Panc1 (cell line): Measurements from ENCODE around the gene AKIRIN1. TPM values are rescaled to one million over a fixed set of nuclear protein-coding genes. Genes with fewer than 3 reads are reported as not detected.
"Not testable (repeated sequence)": the region's sequence is repeated elsewhere in the genome, so short reads cannot be mapped to it uniquely, and the experiment has no call there.

Source experiments
- ATAC-seq: fragments of 200-7000 bp; cut with Tn5 transposase; 2 replicates; pipeline ENCODE4 v1.9.1; 2020; ENCODE audit warnings: mild to moderate bottlenecking, moderate library complexity
- BruUV-seq: library from RNA; stranded (reverse); fragments of 400-500 nt; replicated peaks from 2 replicates; lab custom pipeline; 2021; lab: Mats Ljungman, UMichigan
- CTCF ChIA-PET: fragments of 300-600 bp; sonication (Branson Sonifier 250); formaldehyde crosslinking; loops from one replicate; lab custom pipeline; 2022; ENCODE audit warnings: antibody characterized with exemption; lab: Charles Lee
- POLR2A ChIA-PET: fragments of 300-600 bp; sonication (Branson Sonifier 250); formaldehyde crosslinking; loops from one replicate; lab custom pipeline; 2022; ENCODE audit warnings: antibody characterized with exemption; lab: Charles Lee
- DNase-seq: peaks from one replicate; pipeline ENCODE4 v3.0.0-alpha.2; 2010; ENCODE audit warnings: low read depth, low spot score
- H3K27ac ChIP-seq: 2 replicates; pipeline ENCODE4 v1.5.1; 2011; ENCODE audit warnings: mild to moderate bottlenecking, low read length, inconsistent platforms
- H3K27me3 ChIP-seq: fragments of 200-500 bp; sonication (Bioruptor generic); 2 replicates; pipeline ENCODE4 v1.6.0; 2014; ENCODE audit warnings: low read length, inconsistent platforms; ENCODE audit not compliant: control insufficient read depth, insufficient read depth
- H3K36me3 ChIP-seq: fragments of 200-500 bp; sonication (Bioruptor generic); 2 replicates; pipeline ENCODE4 v1.5.1; 2014; ENCODE audit warnings: inconsistent platforms, mild to moderate bottlenecking, low read length, moderate library complexity; ENCODE audit not compliant: control insufficient read depth, insufficient read depth
- H3K4me1 ChIP-seq: 2 replicates; pipeline ENCODE4 v1.5.1; 2011; ENCODE audit warnings: inconsistent platforms, mild to moderate bottlenecking, low read length, moderate library complexity; ENCODE audit not compliant: control insufficient read depth, insufficient read depth
- H3K4me3 ChIP-seq, 2 experiments: 2 replicates each; pipeline ENCODE4 v1.5.1; 2011 to 2012; ENCODE audit warnings: low read depth in 2 of 2, low read length in 2 of 2, mild to moderate bottlenecking in 2 of 2, inconsistent platforms in 1 of 2, moderate library complexity in 1 of 2
- H3K9me3 ChIP-seq: fragments of 200-500 bp; sonication (Bioruptor generic); 2 replicates; pipeline ENCODE4 v1.5.1; 2014; ENCODE audit warnings: low read depth, mild to moderate bottlenecking, inconsistent platforms, low read length, moderate library complexity; ENCODE audit not compliant: control insufficient read depth, insufficient read depth
- CTCF ChIP-seq: fragments of 450-650 bp; IDR thresholded peaks from 2 replicates; pipeline ENCODE4 v1.5.1; 2017; ENCODE audit warnings: mild to moderate bottlenecking
- POLR2AphosphoS5 ChIP-seq: IDR thresholded peaks from 2 replicates; pipeline ENCODE4 v1.6.1; 2012; ENCODE audit warnings: mild to moderate bottlenecking, low read depth, low read length, moderate library complexity
- SIN3A ChIP-seq: IDR thresholded peaks from 2 replicates; pipeline ENCODE4 v1.6.1; 2012; ENCODE audit warnings: low read depth, mild to moderate bottlenecking, low read length, moderate library complexity, borderline replicate concordance; ENCODE audit not compliant: insufficient read depth
- TCF7L2 ChIP-seq: IDR thresholded peaks from 2 replicates; pipeline ENCODE4 v1.6.1; 2011; ENCODE audit warnings: mild to moderate bottlenecking, low read depth, low read length, inconsistent platforms
- in situ Hi-C: cut with HindIII; loops from 2 replicates; pipeline ENCODE4 v1.10.0; 2016; ENCODE audit warnings: low sequenced_read_pairs, low pct_unique_long_range_greater_than_20kb
- intact Hi-C: fragments of 100-400 bp; cut with micrococcal nuclease; formaldehyde crosslinking; loops from one replicate; pipeline ENCODE4 v1.10.0; 2022; ENCODE audit not compliant: unreplicated experiment
- total RNA-seq: library from RNA; stranded (reverse); gene quantifications from one replicate; pipeline ENCODE4 v1.2.1, GENCODE V29; 2021; ENCODE audit not compliant: unreplicated experiment
- TF ChIP-seq, protein P1 (sequence below), 2 experiments: IDR thresholded peaks; 2 replicates each; pipeline ENCODE4 v1.6.1; 2011 to 2012; ENCODE audit warnings: low read depth in 2 of 2, control low read depth in 1 of 2, low read length in 1 of 2, mild to moderate bottlenecking in 1 of 2, moderate library complexity in 1 of 2; ENCODE audit not compliant: insufficient read depth in 1 of 2

AKIRIN1 gene
- total RNA-seq, 1 experiment from 2014 or later, result 116 TPM

DNA sequence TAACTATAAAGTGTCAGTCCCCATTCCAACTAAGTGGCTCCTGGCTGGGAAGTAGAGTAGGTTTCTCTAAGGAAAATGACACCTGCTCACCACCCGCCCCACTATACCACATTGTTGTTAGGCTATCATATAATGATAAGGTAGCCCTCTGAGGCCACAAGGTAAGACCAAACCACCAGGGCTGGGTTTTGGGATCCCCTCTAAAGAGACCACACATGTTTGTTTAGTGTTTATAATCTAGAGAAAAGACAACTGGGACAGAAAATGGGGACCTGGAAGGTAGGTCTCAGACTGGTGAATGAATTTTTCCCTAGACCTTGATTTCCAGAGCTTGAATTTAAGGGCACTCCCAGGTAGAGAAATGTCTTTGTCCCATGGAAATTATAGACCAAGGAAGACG, 15.2 kb downstream of the AKIRIN1 start:
- Histone ChIP-seq H3K36me3 (peaks cover 59% of the 10 kb centered on the region), H3K4me3 (no peak overlapping the region), H3K9me3 (no peaks in the 10 kb centered on the region), H3K27ac (no peak overlapping the region), H3K4me1 (no peaks in the 10 kb centered on the region), H3K27me3 (no peaks in the 10 kb centered on the region)
- CTCF ChIA-PET, result interaction anchor here (0.7 kb wide), 1 partner anchor 20 kb away, joined by 4 read pairs; the partner anchor contains the start of gene NDUFS5
- ATAC-seq (no peak), DNase-seq (no peak)
- intact Hi-C loops, result no loop called here
- POLR2A ChIA-PET, result interaction anchor here (0.9 kb wide), 1 partner anchor 20 kb away, joined by 3 read pairs; the partner anchor contains the start of gene NDUFS5
- in situ Hi-C loops, result no loop called here
- TF ChIP-seq SIN3A, result no peak
- no peak for TF ChIP-seq POLR2AphosphoS5
- TF ChIP-seq, protein P1, sequence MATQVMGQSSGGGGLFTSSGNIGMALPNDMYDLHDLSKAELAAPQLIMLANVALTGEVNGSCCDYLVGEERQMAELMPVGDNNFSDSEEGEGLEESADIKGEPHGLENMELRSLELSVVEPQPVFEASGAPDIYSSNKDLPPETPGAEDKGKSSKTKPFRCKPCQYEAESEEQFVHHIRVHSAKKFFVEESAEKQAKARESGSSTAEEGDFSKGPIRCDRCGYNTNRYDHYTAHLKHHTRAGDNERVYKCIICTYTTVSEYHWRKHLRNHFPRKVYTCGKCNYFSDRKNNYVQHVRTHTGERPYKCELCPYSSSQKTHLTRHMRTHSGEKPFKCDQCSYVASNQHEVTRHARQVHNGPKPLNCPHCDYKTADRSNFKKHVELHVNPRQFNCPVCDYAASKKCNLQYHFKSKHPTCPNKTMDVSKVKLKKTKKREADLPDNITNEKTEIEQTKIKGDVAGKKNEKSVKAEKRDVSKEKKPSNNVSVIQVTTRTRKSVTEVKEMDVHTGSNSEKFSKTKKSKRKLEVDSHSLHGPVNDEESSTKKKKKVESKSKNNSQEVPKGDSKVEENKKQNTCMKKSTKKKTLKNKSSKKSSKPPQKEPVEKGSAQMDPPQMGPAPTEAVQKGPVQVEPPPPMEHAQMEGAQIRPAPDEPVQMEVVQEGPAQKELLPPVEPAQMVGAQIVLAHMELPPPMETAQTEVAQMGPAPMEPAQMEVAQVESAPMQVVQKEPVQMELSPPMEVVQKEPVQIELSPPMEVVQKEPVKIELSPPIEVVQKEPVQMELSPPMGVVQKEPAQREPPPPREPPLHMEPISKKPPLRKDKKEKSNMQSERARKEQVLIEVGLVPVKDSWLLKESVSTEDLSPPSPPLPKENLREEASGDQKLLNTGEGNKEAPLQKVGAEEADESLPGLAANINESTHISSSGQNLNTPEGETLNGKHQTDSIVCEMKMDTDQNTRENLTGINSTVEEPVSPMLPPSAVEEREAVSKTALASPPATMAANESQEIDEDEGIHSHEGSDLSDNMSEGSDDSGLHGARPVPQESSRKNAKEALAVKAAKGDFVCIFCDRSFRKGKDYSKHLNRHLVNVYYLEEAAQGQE (IDR thresholded peaks at IDR 0.05; ENCODE audit: insufficient read depth in 1 of 2, low read depth in 2 of 2, low read length in 1 of 2), result no peak
- no peak for TF ChIP-seq TCF7L2
- TF ChIP-seq CTCF, result no peak
- BruUV-seq, result no TSS peak

GRCh38 chr1:39006726-39007645, 15.9 kb downstream of the AKIRIN1 start:
- H3K36me3 ChIP-seq, result peaks cover 52% of the 10 kb centered on the region
- no peaks in the 10 kb centered on the region for H3K4me1 ChIP-seq
- no peak overlapping the region for H3K4me3 ChIP-seq
- in situ Hi-C loops, result no loop called here
- H3K9me3 ChIP-seq, result no peaks in the 10 kb centered on the region
- no peak for DNase-seq
- no TSS peak for BruUV-seq
- intact Hi-C loops, result no loop called here
- TF ChIP-seq, protein P1 (IDR thresholded peaks at IDR 0.05; ENCODE audit: insufficient read depth in 1 of 2, low read depth in 2 of 2, low read length in 1 of 2), result no peak
- TF ChIP-seq POLR2AphosphoS5, result peak; percentile 46; the same call in 1 of the 2 replicates
- H3K27me3 ChIP-seq, result no peaks in the 10 kb centered on the region
- H3K27ac ChIP-seq, result no peak overlapping the region
- no peak for ATAC-seq
- POLR2A ChIA-PET, result interaction anchor here (0.6 to 0.9 kb wide), 2 partner anchors 20 to 135 kb away, joined by 3 to 4 read pairs; partner anchors contain the start of gene NDUFS5
- CTCF ChIA-PET, result interaction anchor here (0.7 kb wide), 1 partner anchor 19 kb away, joined by 4 read pairs; the partner anchor contains the start of gene NDUFS5

GRCh38 chr1:39014956-39015355, 23.9 kb downstream of the AKIRIN1 start:
- intact Hi-C loops, in situ Hi-C loops, H3K27ac ChIP-seq, POLR2A ChIA-PET, H3K9me3 ChIP-seq, H3K4me1 ChIP-seq, H3K36me3 ChIP-seq, H3K4me3 ChIP-seq, CTCF ChIA-PET, DNase-seq, H3K27me3 ChIP-seq, BruUV-seq: not testable (repeated sequence)
- peak; percentile 61 for ATAC-seq
